IMR-90 (cell line): Measurements from ENCODE around the gene LBHD2. TPM values are rescaled to one million over a fixed set of nuclear protein-coding genes. Genes with fewer than 3 reads are reported as not detected.

ENCODE experiments used
- ATAC-seq: fragments of 200-7000 bp; cut with Tn5 transposase; 2 replicates; pipeline ENCODE4 v1.9.1; 2020; ENCODE audit warnings: low read depth, mild to moderate bottlenecking, moderate library complexity
- BruUV-seq: library from RNA; stranded (reverse); fragments of 400-500 nt; replicated peaks from 2 replicates; lab custom pipeline; 2021; lab: Mats Ljungman, UMichigan
- CTCF ChIA-PET: fragments of 300-600 bp; formaldehyde crosslinking; extraction: SDS; loops from one replicate; lab custom pipeline; 2021; ENCODE audit warnings: antibody characterized with exemption; lab: Yijun Ruan, JAX
- POLR2A ChIA-PET: fragments of 300-600 bp; sonication (Branson Sonifier 250); formaldehyde crosslinking; loops from one replicate; lab custom pipeline; 2022; ENCODE audit warnings: antibody characterized with exemption; ENCODE audit not compliant: unreplicated experiment; lab: Charles Lee
- DNase-seq: peaks from one replicate; pipeline ENCODE4 v3.0.0; 2013
- H2AFZ ChIP-seq: replicated peaks from 2 replicates; pipeline ENCODE3; 2013; ENCODE audit warnings: low read length, mild to moderate bottlenecking; ENCODE audit not compliant: poor library complexity
- H2AK5ac ChIP-seq: 2 replicates; pipeline ENCODE4 v1.6.1; 2013; ENCODE audit warnings: low read depth, low read length, inconsistent platforms
- H2AK9ac ChIP-seq: replicated peaks from 2 replicates; pipeline ENCODE3; 2013; ENCODE audit warnings: mild to moderate bottlenecking, low read depth, low read length, moderate library complexity; ENCODE audit not compliant: poor library complexity
- H2BK120ac ChIP-seq: 2 replicates; pipeline ENCODE4 v1.6.1; 2013; ENCODE audit warnings: low read depth, low read length, inconsistent platforms
- H2BK15ac ChIP-seq: 3 replicates; pipeline ENCODE4 v1.6.1; 2013; ENCODE audit warnings: low read depth, low read length, inconsistent platforms
- H2BK20ac ChIP-seq: 2 replicates; pipeline ENCODE4 v1.6.1; 2013; ENCODE audit warnings: low read depth, mild to moderate bottlenecking, inconsistent platforms, low read length, moderate library complexity
- H2BK5ac ChIP-seq: 2 replicates; pipeline ENCODE4 v1.6.1; 2013; ENCODE audit warnings: mild to moderate bottlenecking, low read depth, low read length, inconsistent platforms; ENCODE audit not compliant: poor library complexity, severe bottlenecking
- H3K14ac ChIP-seq: replicated peaks from 2 replicates; pipeline ENCODE4 v1.6.1; 2013; ENCODE audit warnings: low read depth, low read length, inconsistent platforms
- H3K18ac ChIP-seq: 2 replicates; pipeline ENCODE4 v1.6.1; 2013; ENCODE audit warnings: low read depth, low read length, control low read depth
- H3K23ac ChIP-seq: 2 replicates; pipeline ENCODE4 v1.6.1; 2013; ENCODE audit warnings: low read depth, low read length, inconsistent platforms
- H3K27ac ChIP-seq: 2 replicates; pipeline ENCODE4 v1.5.1; 2013; ENCODE audit warnings: mild to moderate bottlenecking, control low read depth, low read length; ENCODE audit not compliant: insufficient read depth
- H3K27me3 ChIP-seq: 2 replicates; pipeline ENCODE4 v1.6.1; 2013; ENCODE audit warnings: low read length; ENCODE audit not compliant: control insufficient read depth, insufficient read depth
- H3K36me3 ChIP-seq: 2 replicates; pipeline ENCODE4 v1.6.1; 2013; ENCODE audit warnings: low read length, mixed read lengths; ENCODE audit not compliant: control insufficient read depth, insufficient read depth
- H3K4ac ChIP-seq: 2 replicates; pipeline ENCODE4 v1.6.1; 2013; ENCODE audit warnings: low read depth, low read length, inconsistent platforms
- H3K4me1 ChIP-seq: 2 replicates; pipeline ENCODE4 v1.6.1; 2013; ENCODE audit warnings: low read length, mixed read lengths; ENCODE audit not compliant: control insufficient read depth, insufficient read depth
- H3K4me2 ChIP-seq: 2 replicates; pipeline ENCODE4 v1.6.1; 2013; ENCODE audit warnings: low read depth, mild to moderate bottlenecking, control low read depth, low read length, moderate library complexity
- H3K4me3 ChIP-seq: 2 replicates; pipeline ENCODE4 v1.5.1; 2013; ENCODE audit warnings: low read depth, mild to moderate bottlenecking, control low read depth, low read length, moderate library complexity; ENCODE audit not compliant: insufficient read depth
- H3K56ac ChIP-seq: 2 replicates; pipeline ENCODE4 v1.6.1; 2013; ENCODE audit warnings: low read length, inconsistent platforms; ENCODE audit not compliant: insufficient read depth; ENCODE audit errors: extremely low read depth
- H3K79me1 ChIP-seq, 2 experiments: 2 replicates each; pipeline ENCODE4 v1.6.1; 2013; ENCODE audit warnings: low read length in 2 of 2, inconsistent platforms in 1 of 2, low read depth in 1 of 2
- H3K9ac ChIP-seq: 2 replicates; pipeline ENCODE4 v1.6.1; 2013; ENCODE audit warnings: low read depth, low read length, control low read depth
- H3K9me1 ChIP-seq: 2 replicates; pipeline ENCODE4 v1.6.1; 2013; ENCODE audit warnings: low read length, inconsistent platforms; ENCODE audit not compliant: insufficient read depth
- H3K9me3 ChIP-seq: 2 replicates; pipeline ENCODE4 v1.6.1; 2013; ENCODE audit warnings: low read length; ENCODE audit not compliant: control insufficient read depth, insufficient read depth
- H4K20me1 ChIP-seq: 2 replicates; pipeline ENCODE4 v1.6.1; 2013; ENCODE audit warnings: low read length, inconsistent platforms; ENCODE audit not compliant: insufficient read depth
- H4K5ac ChIP-seq: 2 replicates; pipeline ENCODE4 v1.6.1; 2013; ENCODE audit warnings: mild to moderate bottlenecking, low read depth, low read length, control low read depth
- H4K8ac ChIP-seq, 2 experiments: 2 replicates each; pipeline ENCODE4 v1.6.1; 2013; ENCODE audit warnings: low read depth in 2 of 2, low read length in 2 of 2, control low read depth in 1 of 2, inconsistent platforms in 1 of 2
- H4K91ac ChIP-seq: 2 replicates; pipeline ENCODE4 v1.6.1; 2013; ENCODE audit warnings: low read depth, low read length, inconsistent platforms; ENCODE audit not compliant: insufficient read depth
- CEBPB ChIP-seq: IDR thresholded peaks from 2 replicates; pipeline ENCODE4 v1.6.1; 2012; ENCODE audit warnings: low read depth, low read length, improper control_type of control experiment
- CHD1 ChIP-seq: IDR thresholded peaks from 2 replicates; pipeline ENCODE4 v1.6.1; 2012; ENCODE audit warnings: low read depth, low read length, improper control_type of control experiment
- POLR2A ChIP-seq: IDR thresholded peaks from 2 replicates; pipeline ENCODE4 v1.6.1; 2012; ENCODE audit warnings: mild to moderate bottlenecking, low read depth, low read length
- RFX5 ChIP-seq: IDR thresholded peaks from 2 replicates; pipeline ENCODE4 v1.8.0; 2012; ENCODE audit warnings: low read depth, mild to moderate bottlenecking, low read length, moderate library complexity
- SMC3 ChIP-seq: fragments of 150-350 bp; IDR thresholded peaks from 2 replicates; pipeline ENCODE4 v1.6.1; 2016; ENCODE audit warnings: low read depth, mild to moderate bottlenecking, antibody characterized with exemption, low read length, moderate library complexity
- WGBS, 2 experiments: methylation state at CpG; one replicate each; pipeline versions ENCODE4 v1.1.5 to v1.1.7; 2013; ENCODE audit warnings: missing lambda C conversion rate in 2 of 2; ENCODE audit not compliant: insufficient read length in 1 of 2; ENCODE audit errors: extremely low coverage in 2 of 2; 5-methylcytosine and 5-hydroxymethylcytosine counted together
- dilution Hi-C: fragments of 300-500 bp; cut with HindIII; formaldehyde crosslinking; loops from one replicate; pipeline ENCODE4 v1.14.3; 2018; ENCODE audit warnings: low sequenced_read_pairs; ENCODE audit not compliant: unreplicated experiment
- in situ Hi-C: fragments of 300-500 bp; cut with MboI; formaldehyde crosslinking; loops from 3 replicates; pipeline ENCODE4 v1.14.3; 2019; ENCODE audit warnings: low sequenced_read_pairs, inconsistent platforms, mixed read lengths
- intact Hi-C: fragments of 100-400 bp; cut with micrococcal nuclease; formaldehyde crosslinking; loops from 2 replicates; pipeline ENCODE4 v1.10.0; 2022
- polyA plus RNA-seq, 3 experiments: library from polyadenylated mRNA; depleted of rRNA; stranded (reverse); fragments of >200 nt; gene quantifications; 2 replicates each; pipeline ENCODE4 v1.2.3, GENCODE V29; 2012; ENCODE audit warnings: low replicate concordance in 1 of 3
- total RNA-seq: library from RNA; depleted of rRNA; stranded (reverse); fragments of >200 nt; gene quantifications from 2 replicates; pipeline ENCODE4 v1.2.3, GENCODE V29; 2012

The LBHD2 gene
- total and polyA plus RNA-seq, 2 of the 4 experiments (the other 2 are of a cell fraction) = not detected

- intact Hi-C loops = no loop called here
- dilution Hi-C loops = no loop called here
- Histone ChIP-seq H3K14ac (no peak overlapping the region), H3K27ac (no peak overlapping the region), H3K4me2 (no peak overlapping the region), H3K4ac (no peak overlapping the region), H3K79me1 (no peaks in the 10 kb centered on the region), H3K27me3 (no peaks in the 10 kb centered on the region), H3K9ac (no peak overlapping the region), H3K9me3 (no peaks in the 10 kb centered on the region), H3K23ac (no peak overlapping the region), H3K4me3 (no peak overlapping the region), H2BK15ac (no peak overlapping the region), H4K5ac (no peak overlapping the region), H2BK120ac (no peak overlapping the region), H4K91ac (no peak overlapping the region), H3K18ac (no peak overlapping the region), H2AFZ (no peak overlapping the region), H4K8ac (no peak overlapping the region), H3K56ac (no peak overlapping the region), H4K20me1 (no peaks in the 10 kb centered on the region; the same call in 1 of the 2 replicates), H3K9me1 (no peaks in the 10 kb centered on the region), H2BK20ac (no peak overlapping the region), H2AK5ac (no peak overlapping the region), H3K36me3 (no peaks in the 10 kb centered on the region), H3K4me1 (peaks cover 2% of the 10 kb centered on the region; the same call in 1 of the 2 replicates), H2BK5ac (no peak overlapping the region), H2AK9ac (no peak overlapping the region)
- TF ChIP-seq POLR2A (no peak), CHD1 (no peak), SMC3 (no peak), RFX5 (no peak), CEBPB (no peak)
- DNase-seq = no peak
- 81% methylated on average over 6 of the region's 22 CpGs; no CpG with 5 or more reads in 1 of the 2 experiments for WGBS, 2 experiments
- ChIA-PET CTCF (no interaction called here), POLR2A (no interaction called here)
- in situ Hi-C loops = no loop called here
- BruUV-seq = no TSS peak
- ATAC-seq = no peak
These were observed 15.5 kb upstream of the LBHD2 start for GRCh38 chr14:103068351-103069073.
